Measurements from ENCODE around the gene LOXL1.
"Not testable (repeated sequence)": the region's sequence is repeated elsewhere in the genome, so short reads cannot be mapped to it uniquely, and the experiment has no call there.

The LOXL1 gene

DNA sequence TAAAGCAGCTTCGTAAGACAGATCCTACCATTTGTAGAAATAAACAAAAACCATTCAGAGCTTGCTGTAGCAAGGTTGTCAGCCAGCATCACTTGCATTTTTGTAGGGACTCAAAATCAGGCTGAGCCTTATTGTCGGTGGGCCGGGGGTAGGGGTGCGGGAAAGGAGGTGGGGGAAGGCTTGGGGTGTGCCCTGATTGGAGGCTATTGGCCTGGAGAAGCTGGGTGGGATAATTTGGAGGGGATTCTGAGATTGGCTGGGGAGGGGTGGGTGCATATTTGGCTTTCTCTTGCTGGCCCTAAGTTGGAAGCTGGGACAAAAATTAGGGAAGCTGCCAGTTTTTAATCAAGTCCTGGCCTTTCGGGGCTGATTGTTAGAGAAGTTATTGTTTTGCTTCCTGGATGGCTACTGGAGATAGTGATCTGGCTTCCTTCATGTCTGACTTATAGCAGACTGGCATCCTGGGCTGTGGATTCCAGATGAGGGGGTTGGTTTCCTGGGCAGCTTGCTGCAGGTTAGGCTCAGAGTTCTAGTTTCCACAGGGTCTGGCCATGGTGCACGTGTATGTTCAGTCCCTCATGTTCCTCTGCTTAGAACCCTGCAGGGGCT is 43.0 kb downstream of the LOXL1 start:
- ATAC-seq (ENCODE audit: low read depth) (no peak), DNase-seq (ENCODE audit: low spot score) (peak; percentile 35)
- H3K36me3 ChIP-seq (ENCODE audit: low read depth) = no peaks in the 10 kb centered on the region
- H3K27me3 ChIP-seq (ENCODE audit: insufficient read depth, poor library complexity, severe bottlenecking) = no peaks in the 10 kb centered on the region
- no peak overlapping the region for H3K27ac ChIP-seq (ENCODE audit: poor library complexity, severe bottlenecking)
- TF ChIP-seq CTCF (IDR thresholded peaks at IDR 0.05; ENCODE audit: poor library complexity, severe bottlenecking) = no peak
- H3K4me1 ChIP-seq (ENCODE audit: insufficient read depth, poor library complexity, severe bottlenecking) = peaks cover 5% of the 10 kb centered on the region
- no peak overlapping the region for H3K4me3 ChIP-seq (ENCODE audit: severe bottlenecking)
- H3K9me3 ChIP-seq (ENCODE audit: severe bottlenecking) = no peaks in the 10 kb centered on the region

GRCh38 chr15:73972984-73973682 is 46.9 kb downstream of the LOXL1 start:
- DNase-seq (ENCODE audit: low spot score) = no peak
- no peak overlapping the region for H3K4me3 ChIP-seq (ENCODE audit: severe bottlenecking)
- ATAC-seq (ENCODE audit: low read depth) = peak; percentile 92
- no peaks in the 10 kb centered on the region for H3K36me3 ChIP-seq (ENCODE audit: low read depth)
- no peaks in the 10 kb centered on the region for H3K4me1 ChIP-seq (ENCODE audit: insufficient read depth, poor library complexity, severe bottlenecking)
- no peak overlapping the region for H3K27ac ChIP-seq (ENCODE audit: poor library complexity, severe bottlenecking)
- H3K27me3 ChIP-seq (ENCODE audit: insufficient read depth, poor library complexity, severe bottlenecking) = no peaks in the 10 kb centered on the region
- peak; percentile 99 for TF ChIP-seq CTCF (IDR thresholded peaks at IDR 0.05; ENCODE audit: poor library complexity, severe bottlenecking)
- no peaks in the 10 kb centered on the region for H3K9me3 ChIP-seq (ENCODE audit: severe bottlenecking)

GRCh38 chr15:73973683-73974200 is 47.5 kb downstream of the LOXL1 start:
- H3K27me3 ChIP-seq (ENCODE audit: insufficient read depth, poor library complexity, severe bottlenecking); H3K9me3 ChIP-seq (ENCODE audit: severe bottlenecking); H3K4me1 ChIP-seq (ENCODE audit: insufficient read depth, poor library complexity, severe bottlenecking); H3K27ac ChIP-seq (ENCODE audit: poor library complexity, severe bottlenecking); H3K36me3 ChIP-seq (ENCODE audit: low read depth); H3K4me3 ChIP-seq (ENCODE audit: severe bottlenecking); ATAC-seq (ENCODE audit: low read depth): not testable (repeated sequence)
- peak; percentile 60 for DNase-seq (ENCODE audit: low spot score)

DNA sequence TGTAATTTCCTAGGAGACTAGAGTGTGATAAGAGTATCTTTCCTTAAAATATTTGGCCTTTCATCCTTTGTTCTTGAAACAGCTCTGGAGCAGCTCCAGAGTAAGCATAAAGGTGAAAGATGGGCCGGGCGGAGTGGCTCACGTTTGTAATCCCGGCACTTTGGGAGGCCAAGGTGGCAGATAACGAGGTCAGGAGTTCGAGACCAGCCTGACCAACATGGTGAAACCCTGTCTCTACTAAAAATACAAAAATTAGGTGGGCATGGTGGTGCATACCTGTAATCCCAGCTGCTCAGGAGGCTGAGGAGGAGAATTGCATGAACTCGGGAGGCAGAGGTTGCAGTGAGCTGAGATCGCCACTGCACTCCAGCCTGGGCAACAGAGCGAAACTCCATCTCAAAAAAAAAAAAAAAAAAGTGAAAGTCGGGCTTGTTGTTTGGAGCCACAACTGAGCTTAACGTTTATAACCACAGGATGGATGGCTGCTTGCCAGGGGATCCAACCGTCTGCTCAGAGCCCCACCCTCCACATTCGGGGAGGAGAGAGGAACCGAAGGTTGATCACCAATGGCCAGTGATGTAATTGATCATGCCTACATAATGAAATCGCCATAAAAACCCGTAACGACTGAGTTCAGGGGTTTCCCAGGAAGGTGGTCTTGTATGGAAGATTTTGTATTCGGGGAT is 49.3 kb downstream of the LOXL1 start:
- not testable (repeated sequence) for H3K4me3 ChIP-seq (ENCODE audit: severe bottlenecking); H3K27me3 ChIP-seq (ENCODE audit: insufficient read depth, poor library complexity, severe bottlenecking); DNase-seq (ENCODE audit: low spot score); H3K36me3 ChIP-seq (ENCODE audit: low read depth); H3K9me3 ChIP-seq (ENCODE audit: severe bottlenecking); ATAC-seq (ENCODE audit: low read depth); H3K4me1 ChIP-seq (ENCODE audit: insufficient read depth, poor library complexity, severe bottlenecking); H3K27ac ChIP-seq (ENCODE audit: poor library complexity, severe bottlenecking)

- Histone ChIP-seq H3K9me3 (ENCODE audit: severe bottlenecking) (no peaks in the 10 kb centered on the region), H3K36me3 (ENCODE audit: low read depth) (no peaks in the 10 kb centered on the region), H3K4me3 (ENCODE audit: severe bottlenecking) (no peak overlapping the region), H3K4me1 (ENCODE audit: insufficient read depth, poor library complexity, severe bottlenecking) (peaks cover 25% of the 10 kb centered on the region), H3K27me3 (ENCODE audit: insufficient read depth, poor library complexity, severe bottlenecking) (no peaks in the 10 kb centered on the region), H3K27ac (ENCODE audit: poor library complexity, severe bottlenecking) (no peak overlapping the region)
- no peak for DNase-seq (ENCODE audit: low spot score)
- no peak for TF ChIP-seq CTCF (IDR thresholded peaks at IDR 0.05; ENCODE audit: poor library complexity, severe bottlenecking)
- no peak for ATAC-seq (ENCODE audit: low read depth)
Measured at GRCh38 chr15:73978896-73979295, 52.6 kb downstream of the LOXL1 start.

Data from RWPE2 (cell line).